NCI-H526 treated with DMSO at 0.1 percent for 48 hours (cell line): ENCODE results near the gene TPI1.
A peak's percentile ranks its signal among the peaks of the same experiment; 100 is the strongest.
"Not testable (repeated sequence)": the region's sequence is repeated elsewhere in the genome, so short reads cannot be mapped to it uniquely, and the experiment has no call there.

Source experiments
- DNase-seq: peaks from one replicate; lab custom pipeline; 2025; lab: John Stamatoyannopoulos, UW

The TPI1 gene

GRCh38 chr12:6869049-6870021 is 2.0 kb downstream of the TPI1 start:
- peak; percentile 64 for DNase-seq

- not testable (repeated sequence) for DNase-seq
Measured at GRCh38 chr12:6870304-6870703, 3.0 kb downstream of the TPI1 start.

GRCh38 chr12:6871052-6871957 is 4.0 kb downstream of the TPI1 start:
- DNase-seq, result peak; percentile 21

GRCh38 chr12:6872073-6873048 is 5.0 kb downstream of the TPI1 start:
- DNase-seq, result no peak

- peak; percentile 93 for DNase-seq
Measured at GRCh38 chr12:6873094-6874014, 6.0 kb downstream of the TPI1 start, which contains the start of gene SPSB2. Gene SPSB2 (minus strand): TSS chr12:6873303. CDS start chr12:6872901, 402 bp downstream.

- not testable (repeated sequence) for DNase-seq
Measured at GRCh38 chr12:6874015-6874368, 6.7 kb downstream of the TPI1 start.

GRCh38 chr12:6879824-6880223 is 12.5 kb downstream of the TPI1 start:
- DNase-seq, result not testable (repeated sequence)

GRCh38 chr12:6883252-6883651 is 15.9 kb downstream of the TPI1 start:
- no peak for DNase-seq

- no peak for DNase-seq
Measured at GRCh38 chr12:6883683-6884082, 16.4 kb downstream of the TPI1 start.

- no peak for DNase-seq
Measured at GRCh38 chr12:6884539-6884938, 17.2 kb downstream of the TPI1 start.

GRCh38 chr12:6886206-6886999 is 19.1 kb downstream of the TPI1 start:
- DNase-seq, result not testable (repeated sequence)

- DNase-seq, result no peak
Measured at GRCh38 chr12:6887460-6887859, 20.1 kb downstream of the TPI1 start.

- DNase-seq, result no peak
Measured at GRCh38 chr12:6888360-6888759, 21.0 kb downstream of the TPI1 start.

GRCh38 chr12:6888794-6889193 is 21.5 kb downstream of the TPI1 start:
- not testable (repeated sequence) for DNase-seq

- DNase-seq, result not testable (repeated sequence)
Measured at GRCh38 chr12:6889775-6890573, 22.6 kb downstream of the TPI1 start.

GRCh38 chr12:6890789-6891645 is 23.7 kb downstream of the TPI1 start:
- DNase-seq, result peak; percentile 89

- no peak for DNase-seq
Measured at GRCh38 chr12:6891646-6892001, 24.3 kb downstream of the TPI1 start.

- not testable (repeated sequence) for DNase-seq
Measured at GRCh38 chr12:6892683-6893082, 25.4 kb downstream of the TPI1 start.
